Activated CD4-positive, CD25-positive, alpha-beta regulatory T cell treated with anti-CD3 and anti-CD28 coated beads, Interleukin-2, amount 50 U/mL, for 24 hours (primary cell): ENCODE results near the gene UPF1.
A peak's percentile ranks its signal among the peaks of the same experiment; 100 is the strongest.
"Not testable (repeated sequence)": the region's sequence is repeated elsewhere in the genome, so short reads cannot be mapped to it uniquely, and the experiment has no call there.

Experiments used
- ATAC-seq, 2 donors: fragments of 150-1000 bp; cut with Tn5 transposase; one replicate each; pipeline ENCODE4 v1.10.0; 2021; ENCODE audit warnings: mild to moderate bottlenecking in 1 of 2, moderate library complexity in 1 of 2

The UPF1 gene

DNA sequence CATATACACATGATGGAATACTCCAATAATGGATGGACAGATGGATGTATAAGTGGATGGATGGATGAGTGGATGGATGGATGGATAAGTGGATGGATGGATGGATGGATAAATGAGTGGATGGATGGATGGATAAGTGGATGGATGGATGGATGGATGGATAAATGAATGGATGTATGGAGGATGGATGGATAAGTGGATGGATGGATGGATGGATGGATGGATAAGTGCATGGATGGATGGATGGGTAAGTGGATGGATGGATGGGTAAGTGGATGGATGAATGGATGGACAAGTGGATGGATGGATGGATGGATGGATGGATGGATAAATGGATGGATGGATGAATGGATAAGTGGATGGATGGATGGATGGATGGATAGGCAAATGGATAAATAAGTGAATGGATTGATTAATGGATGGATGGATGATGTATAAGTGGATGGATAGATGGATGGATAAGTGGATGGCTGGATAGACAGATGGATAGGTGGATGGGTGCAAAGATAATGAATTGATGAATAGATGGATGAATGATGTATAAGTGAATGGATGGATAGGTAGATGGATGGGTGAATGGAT lies 32.3 kb upstream of the UPF1 start:
- ATAC-seq, result no peak

DNA sequence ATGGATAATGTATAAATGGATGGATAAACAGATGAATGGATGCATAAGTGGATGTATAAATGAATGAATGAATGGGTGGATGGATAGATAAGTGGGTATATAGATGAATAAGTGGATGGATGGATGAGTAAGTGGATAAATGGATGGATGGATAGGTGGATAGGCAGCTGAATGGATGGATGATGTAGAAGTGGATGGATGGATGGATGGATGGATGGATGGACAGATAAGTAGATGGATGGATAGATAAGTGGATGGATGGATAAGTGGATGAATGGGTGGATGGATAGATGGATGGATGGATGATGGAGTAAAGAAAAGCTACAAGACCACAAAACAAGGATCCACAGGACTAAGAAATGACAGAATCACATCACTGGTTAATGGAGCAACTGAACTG lies 31.7 kb upstream of the UPF1 start:
- no peak for ATAC-seq

GRCh38 chr19:18800636-18801035 lies 31.1 kb upstream of the UPF1 start:
- no peak for ATAC-seq

DNA sequence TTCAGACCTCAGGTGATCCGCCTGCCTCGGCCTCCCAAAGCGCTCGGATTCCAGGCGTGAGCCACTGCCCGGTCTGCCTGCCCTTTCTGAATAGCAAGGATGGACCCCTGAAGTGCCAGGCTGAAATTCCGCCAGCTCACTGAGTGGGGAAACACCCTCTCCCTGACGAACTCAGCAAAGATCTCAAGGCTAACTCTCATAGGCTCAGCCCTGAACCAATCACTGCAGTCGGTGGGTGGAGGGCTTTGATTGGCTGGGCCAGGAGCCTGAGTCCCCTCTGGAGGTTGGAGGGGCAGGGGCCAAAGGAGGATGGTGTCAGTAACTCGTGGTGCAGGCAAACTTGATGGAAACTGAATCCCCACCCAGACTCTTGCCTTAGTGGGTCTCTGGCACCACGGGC lies 29.4 kb upstream of the UPF1 start:
- no peak for ATAC-seq

GRCh38 chr19:18803550-18804138 lies 28.1 kb upstream of the UPF1 start:
- ATAC-seq, result no peak

DNA sequence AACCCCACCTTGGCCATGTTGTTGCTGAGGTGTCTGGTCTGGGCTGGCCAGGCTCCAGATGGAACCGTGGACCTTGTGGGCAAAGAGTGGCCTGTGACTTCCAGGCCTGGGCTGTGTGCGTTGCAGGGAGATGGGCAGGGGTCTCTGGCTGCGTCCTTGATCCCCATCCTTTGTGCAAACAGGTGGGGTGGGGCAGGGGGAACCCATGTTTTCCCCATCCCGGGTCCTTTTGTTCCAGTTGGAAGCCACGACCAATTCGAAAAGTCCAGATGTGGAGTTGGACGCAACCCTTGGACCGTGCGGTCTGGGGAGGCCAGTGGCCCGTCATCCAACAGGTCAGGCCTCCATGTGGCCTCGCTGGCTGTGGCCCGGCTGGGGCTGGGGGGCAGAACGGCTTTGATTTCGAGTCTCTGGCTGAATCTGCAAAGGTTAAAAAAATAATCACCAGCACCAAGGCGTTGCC lies 27.6 kb upstream of the UPF1 start:
- ATAC-seq, result no peak

GRCh38 chr19:18804643-18805042 lies 27.1 kb upstream of the UPF1 start:
- no peak for ATAC-seq

GRCh38 chr19:18807861-18808331 lies 23.9 kb upstream of the UPF1 start:
- no peak for ATAC-seq

DNA sequence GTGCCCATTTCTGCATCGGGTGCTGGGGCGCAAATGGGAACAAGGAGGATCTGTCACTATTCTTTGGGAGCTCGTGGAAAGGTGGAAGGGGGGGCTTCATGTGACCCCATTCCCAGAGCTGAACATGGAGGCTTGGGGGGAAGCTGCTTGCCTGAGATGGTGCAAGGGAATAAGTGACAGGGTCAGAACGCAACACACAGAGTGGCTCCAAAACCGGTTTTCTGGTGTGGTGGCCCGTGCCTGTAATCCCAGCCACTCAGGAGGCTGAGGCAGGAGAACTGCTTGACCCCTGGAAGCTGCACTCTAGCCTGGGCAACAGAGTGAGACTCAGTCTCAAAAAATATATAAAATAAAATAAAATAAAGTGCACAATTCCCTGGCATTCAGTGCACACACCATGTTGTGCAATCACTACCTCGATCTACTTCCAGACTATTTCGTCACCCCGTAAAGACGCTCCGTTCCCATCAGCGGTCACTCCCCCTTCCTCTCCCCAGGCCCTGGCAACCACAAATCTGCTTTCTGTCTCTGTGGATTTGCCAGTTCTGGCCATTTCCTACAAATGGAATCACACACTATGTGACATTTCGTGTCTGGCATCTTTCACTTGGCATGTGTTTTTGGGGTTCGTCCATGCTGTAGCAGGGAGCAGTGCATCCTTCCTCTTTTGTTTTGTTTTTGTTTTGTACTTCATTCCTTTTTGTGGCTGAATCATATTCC lies 22.4 kb upstream of the UPF1 start:
- ATAC-seq, result no peak

DNA sequence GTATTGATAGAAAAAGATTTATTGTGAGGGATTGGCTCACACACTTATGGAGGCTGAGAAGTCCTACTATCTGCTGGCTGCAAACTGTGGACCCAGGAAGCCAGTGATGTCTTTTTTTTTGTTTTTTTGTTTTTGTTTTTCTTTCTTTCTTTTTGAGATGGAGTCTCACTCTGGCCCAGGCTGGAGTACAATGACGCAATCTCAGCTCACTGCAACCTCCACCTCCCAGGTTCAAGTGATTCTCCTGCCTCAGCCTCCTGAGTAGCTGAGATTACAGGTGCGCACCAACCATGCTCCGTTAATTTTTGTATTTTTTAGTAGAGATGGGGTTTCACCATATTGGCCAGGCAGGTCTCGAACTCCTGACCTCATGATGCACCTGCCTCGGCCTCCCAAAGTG lies 20.1 kb upstream of the UPF1 start:
- ATAC-seq, result not testable (repeated sequence)

DNA sequence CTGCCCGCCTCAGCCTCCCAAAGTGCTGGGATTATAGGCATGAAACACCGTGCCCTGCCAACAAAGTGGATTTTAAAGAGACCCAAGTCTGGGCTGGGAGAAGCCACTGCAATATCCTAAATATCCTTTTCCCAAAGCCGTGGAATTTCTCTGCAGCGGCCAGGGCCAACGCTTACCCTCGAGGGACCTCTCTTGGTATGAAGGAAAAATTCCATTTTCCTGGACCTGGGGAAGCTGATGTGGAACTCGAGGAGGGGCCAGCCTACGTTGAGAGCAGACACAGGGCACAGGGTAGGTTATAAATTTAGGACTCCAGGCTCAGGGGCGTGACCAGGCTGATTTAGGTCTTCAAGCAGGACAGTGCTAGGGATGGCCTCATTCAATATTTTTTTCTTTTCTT lies 17.7 kb upstream of the UPF1 start:
- no peak for ATAC-seq

DNA sequence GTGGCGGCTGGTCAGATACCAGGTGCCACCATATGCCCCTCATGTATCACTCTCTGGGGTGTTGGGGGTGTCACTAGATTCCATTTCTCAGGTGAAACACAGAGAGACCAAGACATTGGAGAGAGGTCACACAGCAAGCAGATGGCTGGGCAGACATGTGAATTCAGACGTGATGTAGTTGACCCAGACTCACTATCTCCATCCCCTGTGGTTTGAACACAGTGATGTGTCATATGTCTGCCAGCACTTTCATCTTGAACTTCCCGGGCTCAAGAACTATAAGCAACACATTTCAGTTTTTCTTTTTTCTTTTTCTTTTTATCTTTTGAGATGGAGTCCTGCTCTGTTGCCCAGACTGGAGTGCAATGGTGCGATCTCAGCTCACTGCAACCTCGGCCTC lies 16.1 kb upstream of the UPF1 start:
- ATAC-seq, result no peak

DNA sequence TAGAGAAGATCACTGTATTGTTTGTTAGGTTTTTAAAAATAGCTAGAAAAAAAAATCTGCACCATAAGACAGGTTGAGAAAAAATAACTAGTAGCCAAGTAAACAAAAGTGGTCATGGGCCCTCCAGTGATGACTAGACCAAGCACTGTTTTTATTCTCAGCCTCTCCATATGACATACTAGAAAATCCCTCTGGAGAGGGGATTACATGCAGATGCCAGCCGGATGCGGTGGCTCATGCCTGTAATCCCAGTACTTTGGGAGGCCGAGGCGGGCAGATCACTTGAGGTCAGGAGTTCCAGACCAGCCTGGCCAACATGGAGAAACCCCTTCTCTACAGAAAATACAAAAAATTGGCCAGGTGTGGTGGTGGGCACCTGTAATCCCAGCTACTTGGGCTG lies 15.1 kb upstream of the UPF1 start:
- ATAC-seq, result not testable (repeated sequence)

GRCh38 chr19:18817574-18817973 lies 14.2 kb upstream of the UPF1 start:
- ATAC-seq, result no peak

- ATAC-seq, result no peak
Measured at GRCh38 chr19:18828786-18829185, 3.0 kb upstream of the UPF1 start.

DNA sequence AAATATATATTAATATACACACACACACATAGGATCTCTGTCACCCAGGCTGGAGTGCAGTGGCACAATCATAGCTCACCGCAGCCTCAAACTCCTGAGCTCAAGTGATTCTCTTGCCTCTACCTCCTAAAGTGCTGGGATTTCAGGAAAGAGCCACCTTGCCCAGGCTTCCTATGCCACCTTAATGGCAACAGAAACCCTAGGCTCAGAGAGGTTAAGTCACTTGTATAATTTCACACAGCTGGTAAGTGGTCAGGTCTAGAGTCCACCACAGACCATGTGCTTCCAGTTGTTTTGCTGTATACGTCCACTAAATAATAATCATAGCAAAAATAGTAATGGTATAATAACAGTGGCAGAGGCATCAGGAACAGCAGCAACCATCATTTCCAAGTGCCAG lies 1.3 kb upstream of the UPF1 start:
- no peak for ATAC-seq

DNA sequence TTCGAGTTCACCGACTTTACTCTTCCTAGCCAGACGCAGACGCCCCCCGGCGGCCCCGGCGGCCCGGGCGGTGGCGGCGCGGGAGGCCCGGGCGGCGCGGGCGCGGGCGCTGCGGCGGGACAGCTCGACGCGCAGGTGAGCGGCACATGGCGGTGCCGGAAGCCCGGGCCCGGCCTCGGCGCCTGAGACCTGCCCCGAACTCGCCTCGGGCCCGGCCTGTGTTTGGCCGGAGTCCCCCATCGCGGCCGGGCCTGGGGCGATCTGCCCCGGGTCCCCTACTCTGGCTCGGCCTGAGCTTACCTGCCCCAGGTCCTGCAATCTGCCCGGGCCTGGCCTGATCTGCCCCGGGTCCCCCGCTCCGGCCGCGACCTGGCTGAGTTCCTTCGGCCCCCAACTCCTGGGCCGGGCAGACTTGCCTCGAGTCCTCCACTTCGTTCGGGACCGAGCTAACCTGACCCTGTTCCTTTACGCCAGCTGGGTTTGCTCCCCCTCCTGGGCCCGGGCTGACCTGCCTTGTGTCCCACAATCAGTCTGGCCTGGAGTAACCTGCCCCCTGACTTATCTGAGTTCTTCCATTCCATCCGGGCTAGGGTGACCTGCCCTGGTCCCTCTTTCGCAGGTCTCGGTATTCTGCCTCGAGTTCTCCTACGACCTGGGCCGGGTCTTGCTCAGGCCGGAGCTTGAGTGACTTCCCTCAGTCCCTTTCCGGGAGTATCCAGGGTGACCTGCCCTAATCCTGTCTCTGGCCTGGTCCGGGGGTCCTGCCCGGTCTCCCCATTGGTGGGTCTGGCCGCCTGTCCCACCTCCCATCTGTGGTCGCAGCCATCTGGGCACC lies 764 bp downstream of the UPF1 start:
- peak; percentile 48 to 52 for ATAC-seq

- no peak for ATAC-seq
Measured at GRCh38 chr19:18833141-18833476, 1.4 kb downstream of the UPF1 start.

- no peak for ATAC-seq
Measured at GRCh38 chr19:18833849-18834643, 2.3 kb downstream of the UPF1 start.

- no peak for ATAC-seq
Measured at GRCh38 chr19:18834644-18834984, 2.9 kb downstream of the UPF1 start.

- ATAC-seq, result no peak
Measured at GRCh38 chr19:18839465-18840287, 7.9 kb downstream of the UPF1 start.
